SU-DHL-6 (cell line): ENCODE data around the gene TULP3.

Source experiments
- H2AFZ ChIP-seq: fragments of 200-600 bp; sonication (generic); 2 replicates; pipeline ENCODE4 v1.6.1; 2014; ENCODE audit warnings: low read depth, mild to moderate bottlenecking, moderate library complexity, mixed read lengths, antibody characterized with exemption, low read length; ENCODE audit not compliant: severe bottlenecking
- H3F3A ChIP-seq: fragments of 200-600 bp; shearing (Covaris generic); 2 replicates; pipeline ENCODE4 v1.6.0; 2016; ENCODE audit warnings: antibody characterized with exemption, mild to moderate bottlenecking; ENCODE audit not compliant: insufficient read depth
- H3K27ac ChIP-seq: fragments of 200-600 bp; sonication (generic); 2 replicates; pipeline ENCODE4 v1.5.1; 2016; ENCODE audit warnings: low read depth, mild to moderate bottlenecking, low read length, moderate library complexity, mixed read lengths
- H3K27me3 ChIP-seq: fragments of 200-600 bp; sonication (generic), shearing (Covaris generic); 2 replicates; pipeline ENCODE4 v1.6.0; 2014; ENCODE audit warnings: mild to moderate bottlenecking, low read length
- H3K36me3 ChIP-seq: fragments of 200-600 bp; sonication (generic); 2 replicates; pipeline ENCODE4 v1.6.1; 2014; ENCODE audit warnings: mild to moderate bottlenecking, low read length, mixed read lengths
- H3K4me2 ChIP-seq: fragments of 300-600, 200-600 bp; shearing (Covaris generic), sonication (generic); 2 replicates; pipeline ENCODE4 v1.6.0; 2014; ENCODE audit warnings: low read length, low read depth, mild to moderate bottlenecking; ENCODE audit not compliant: poor library complexity, severe bottlenecking
- H3K4me3 ChIP-seq: fragments of 200-600 bp; sonication (generic); 2 replicates; pipeline ENCODE4 v1.5.1; 2014; ENCODE audit warnings: antibody characterized with exemption, low read length, mild to moderate bottlenecking, mixed read lengths; ENCODE audit not compliant: insufficient read depth, poor library complexity, severe bottlenecking
- H3K79me2 ChIP-seq: fragments of 200-600 bp; sonication (generic); 2 replicates; pipeline ENCODE4 v1.6.1; 2014; ENCODE audit warnings: mild to moderate bottlenecking, low read length, moderate library complexity; ENCODE audit not compliant: insufficient read depth
- H3K9ac ChIP-seq: fragments of 200-600 bp; sonication (generic); 2 replicates; pipeline ENCODE4 v1.7.0; 2014; ENCODE audit warnings: mild to moderate bottlenecking, low read length
- H3K9me2 ChIP-seq: fragments of 200-600 bp; sonication (generic); replicated peaks from 2 replicates; pipeline ENCODE4 v1.6.1; 2014; ENCODE audit warnings: low read length; ENCODE audit not compliant: insufficient read depth
- H3K9me3 ChIP-seq: fragments of 200-600 bp; sonication (generic); 2 replicates; pipeline ENCODE4 v1.6.1; 2014; ENCODE audit warnings: low read length, mixed read lengths; ENCODE audit not compliant: insufficient read depth
- H4K20me1 ChIP-seq: fragments of 200-600 bp; sonication (generic); 2 replicates; pipeline ENCODE4 v1.6.1; 2014; ENCODE audit warnings: low read depth, mild to moderate bottlenecking, antibody characterized with exemption, low read length, moderate library complexity, mixed read lengths
- EZH2phosphoT487 ChIP-seq: fragments of 200-600 bp; sonication (generic), shearing (Covaris generic); conservative IDR thresholded peaks from 2 replicates; pipeline ENCODE4 v1.6.1; 2018; ENCODE audit warnings: mild to moderate bottlenecking, antibody characterized with exemption, low read length, moderate library complexity, mixed read lengths
- TF ChIP-seq, protein P1 (sequence below): fragments of 200-600 bp; sonication (generic); IDR thresholded peaks from one replicate; pipeline ENCODE4 v1.5.1; 2017; ENCODE audit warnings: antibody characterized with exemption, mild to moderate bottlenecking, low read length, moderate library complexity; ENCODE audit not compliant: insufficient read depth, poor library complexity, severe bottlenecking

TULP3 gene

DNA sequence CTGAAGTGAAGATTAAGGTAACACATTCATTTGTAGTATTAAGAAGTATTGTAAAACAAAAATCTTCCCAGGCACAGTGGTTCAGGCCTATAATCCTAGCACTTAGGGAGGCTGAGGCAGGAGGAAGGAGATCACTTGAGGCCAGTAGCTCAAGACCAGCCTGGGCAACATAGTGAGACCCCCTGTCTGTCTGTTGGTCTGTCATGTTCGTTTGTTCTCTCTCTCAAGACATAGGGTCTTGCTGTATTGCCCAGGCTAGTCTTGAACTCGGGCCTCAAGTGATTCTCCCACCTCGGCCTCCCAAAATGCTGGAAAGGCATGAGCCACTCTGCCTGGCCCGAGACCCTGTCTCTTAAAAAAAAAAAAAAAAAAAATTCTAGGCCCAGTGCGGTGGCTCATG is 6.7 kb downstream of the TULP3 start:
- Histone ChIP-seq H3K4me2 (no peak overlapping the region), H3K27ac (no peak overlapping the region), H3K9me3 (no peaks in the 10 kb centered on the region), H4K20me1 (no peaks in the 10 kb centered on the region), H3K4me3 (no peak overlapping the region), H2AFZ (no peak overlapping the region), H3K9ac (no peak overlapping the region), H3K27me3 (no peaks in the 10 kb centered on the region), H3K36me3 (no peaks in the 10 kb centered on the region), H3K79me2 (no peaks in the 10 kb centered on the region), H3K9me2 (no peaks in the 10 kb centered on the region), H3F3A (peaks cover 4% of the 10 kb centered on the region; the same call in 1 of the 2 replicates)
- TF ChIP-seq, protein P1, sequence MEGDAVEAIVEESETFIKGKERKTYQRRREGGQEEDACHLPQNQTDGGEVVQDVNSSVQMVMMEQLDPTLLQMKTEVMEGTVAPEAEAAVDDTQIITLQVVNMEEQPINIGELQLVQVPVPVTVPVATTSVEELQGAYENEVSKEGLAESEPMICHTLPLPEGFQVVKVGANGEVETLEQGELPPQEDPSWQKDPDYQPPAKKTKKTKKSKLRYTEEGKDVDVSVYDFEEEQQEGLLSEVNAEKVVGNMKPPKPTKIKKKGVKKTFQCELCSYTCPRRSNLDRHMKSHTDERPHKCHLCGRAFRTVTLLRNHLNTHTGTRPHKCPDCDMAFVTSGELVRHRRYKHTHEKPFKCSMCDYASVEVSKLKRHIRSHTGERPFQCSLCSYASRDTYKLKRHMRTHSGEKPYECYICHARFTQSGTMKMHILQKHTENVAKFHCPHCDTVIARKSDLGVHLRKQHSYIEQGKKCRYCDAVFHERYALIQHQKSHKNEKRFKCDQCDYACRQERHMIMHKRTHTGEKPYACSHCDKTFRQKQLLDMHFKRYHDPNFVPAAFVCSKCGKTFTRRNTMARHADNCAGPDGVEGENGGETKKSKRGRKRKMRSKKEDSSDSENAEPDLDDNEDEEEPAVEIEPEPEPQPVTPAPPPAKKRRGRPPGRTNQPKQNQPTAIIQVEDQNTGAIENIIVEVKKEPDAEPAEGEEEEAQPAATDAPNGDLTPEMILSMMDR: no peak
- no peak for TF ChIP-seq EZH2phosphoT487

DNA sequence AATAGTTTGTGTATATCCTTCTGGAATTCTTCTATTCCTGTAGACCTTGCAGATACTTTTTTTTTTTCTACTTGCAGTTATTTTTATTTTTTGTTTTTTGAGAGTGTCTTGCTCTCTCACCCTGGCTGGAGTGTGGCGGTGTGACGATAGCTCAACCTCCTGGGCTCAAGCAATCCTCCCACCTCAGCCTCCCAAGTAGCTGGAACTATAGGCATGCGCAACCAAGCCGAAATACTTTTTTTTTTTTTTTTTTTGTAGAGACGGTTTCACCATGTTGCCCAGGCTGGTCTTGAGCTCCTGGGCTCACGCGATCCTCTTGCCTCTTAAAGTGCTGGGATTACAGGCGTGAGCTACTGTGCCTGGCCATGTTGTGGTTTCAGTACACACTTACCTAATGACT is 10.0 kb downstream of the TULP3 start:
- no peak for TF ChIP-seq EZH2phosphoT487
- TF ChIP-seq, protein P1: no peak
- H3K27ac ChIP-seq: no peak overlapping the region
- H3K4me2 ChIP-seq: no peak overlapping the region

DNA sequence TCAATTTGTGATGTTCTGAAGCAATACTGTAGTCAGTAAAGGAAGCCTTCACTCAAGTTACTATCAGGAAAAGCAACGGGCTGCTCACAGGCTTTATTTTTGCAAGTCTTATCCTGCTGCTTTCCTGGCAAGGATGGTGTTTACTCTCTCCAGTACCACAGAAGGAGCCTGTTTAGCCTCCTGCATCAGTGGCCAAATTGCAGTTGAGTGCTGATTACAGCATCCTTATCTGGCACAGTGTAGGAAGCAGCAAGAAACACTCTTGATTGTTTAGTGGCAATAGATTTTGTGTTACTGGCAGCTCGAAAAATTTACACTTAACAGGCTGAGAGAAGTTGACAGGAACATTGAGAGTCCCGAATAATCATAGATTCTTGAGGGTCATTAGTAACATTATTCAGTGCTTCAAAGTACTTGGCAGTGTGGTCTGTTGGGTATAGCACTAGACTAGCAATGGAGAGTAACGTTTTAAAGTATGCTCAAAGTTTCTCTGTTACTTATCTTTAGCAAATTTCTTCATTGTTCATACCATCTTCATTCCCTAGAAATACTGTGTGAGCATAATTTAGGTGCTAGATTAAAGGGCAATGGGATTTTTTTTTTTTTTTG is 11.7 kb downstream of the TULP3 start:
- H3K9me2 ChIP-seq: no peaks in the 10 kb centered on the region

More for the DNA sequence above, 10.0 kb downstream of the TULP3 start:
- no peak overlapping the region for H3K4me3 ChIP-seq
- H3K79me2 ChIP-seq: no peaks in the 10 kb centered on the region
- H3F3A ChIP-seq: no peaks in the 10 kb centered on the region
- no peaks in the 10 kb centered on the region for H3K36me3 ChIP-seq
- H3K9me3 ChIP-seq: no peaks in the 10 kb centered on the region
- H3K9me2 ChIP-seq: no peaks in the 10 kb centered on the region
- H2AFZ ChIP-seq: no peak overlapping the region
- no peaks in the 10 kb centered on the region for H4K20me1 ChIP-seq
- no peak overlapping the region for H3K9ac ChIP-seq
- no peaks in the 10 kb centered on the region for H3K27me3 ChIP-seq

More for the DNA sequence above, 11.7 kb downstream of the TULP3 start:
- H3K4me2 ChIP-seq: no peak overlapping the region
- TF ChIP-seq, protein P1: no peak
- TF ChIP-seq EZH2phosphoT487: no peak
- no peak overlapping the region for H3K27ac ChIP-seq
- no peaks in the 10 kb centered on the region for H3K79me2 ChIP-seq
- no peak overlapping the region for H2AFZ ChIP-seq
- H3F3A ChIP-seq: no peaks in the 10 kb centered on the region
- no peaks in the 10 kb centered on the region for H3K9me3 ChIP-seq
- no peak overlapping the region for H3K9ac ChIP-seq
- no peaks in the 10 kb centered on the region for H3K27me3 ChIP-seq
- no peaks in the 10 kb centered on the region for H3K36me3 ChIP-seq
- no peaks in the 10 kb centered on the region for H4K20me1 ChIP-seq
- no peak overlapping the region for H3K4me3 ChIP-seq
